ENCODE results near the gene DYRK3. TPM values are rescaled to one million over a fixed set of nuclear protein-coding genes. Genes with fewer than 3 reads are reported as not detected.

DYRK3 gene
- total RNA-seq, 2 experiments from 2014 or later, result 1.6 to 1.7 TPM

DNA sequence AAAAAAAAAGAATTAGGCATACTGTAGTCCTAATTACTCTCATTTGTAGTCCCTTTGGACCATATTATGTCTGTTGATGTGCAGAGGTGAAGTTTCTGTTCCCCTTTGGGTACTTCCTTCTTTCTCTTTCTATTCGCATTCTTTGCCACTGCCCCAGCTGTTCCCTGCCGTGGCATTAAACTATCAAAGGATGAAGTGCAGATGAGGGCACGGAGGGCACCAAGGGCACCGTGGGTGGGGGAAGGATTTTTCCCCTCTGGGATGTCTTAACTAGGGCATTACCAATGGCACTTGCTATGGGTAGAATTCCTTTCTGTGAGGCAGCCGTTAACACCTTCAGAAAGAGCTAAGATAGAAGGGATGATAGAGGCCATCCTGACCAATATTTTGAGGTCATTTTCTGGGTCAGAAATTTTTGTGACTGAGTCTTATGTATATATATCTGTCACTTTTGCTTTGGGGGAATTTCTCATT, 44.4 kb downstream of the DYRK3 start:
- POLR2A ChIA-PET, result no interaction called here
- DNase-seq (peak in 2 of 14 experiments; percentile 44 to 49), ATAC-seq (ENCODE audit: poor library complexity) (no peak)
- Mint-ChIP-seq H3K4me3 (no peak overlapping the region), H3K27me3 (no peaks in the 10 kb centered on the region), H3K9me3 (no peaks in the 10 kb centered on the region), H3K27ac (no peak overlapping the region), H3K36me3 (ENCODE audit: low read depth) (no peaks in the 10 kb centered on the region), H3K4me1 (ENCODE audit: low read depth) (peaks cover 9% of the 10 kb centered on the region)
- H3K9me3 ChIP-seq (ENCODE audit: control insufficient read depth in 1 of 2, insufficient read depth in 1 of 2, low read length in 2 of 2), result no peaks in the 10 kb centered on the region
- H3K4me1 ChIP-seq (ENCODE audit: insufficient read depth, low read length), result peaks cover 16% of the 10 kb centered on the region
- H3K27ac ChIP-seq (ENCODE audit: low read depth in 1 of 2, low read length in 2 of 2), result no peak overlapping the region
- H3K36me3 ChIP-seq (ENCODE audit: insufficient read depth, low read length), result no peaks in the 10 kb centered on the region
- CTCF ChIA-PET, result no interaction called here
- H3K4me3 ChIP-seq (ENCODE audit: low read length), result no peak overlapping the region
- no peaks in the 10 kb centered on the region for H3K27me3 ChIP-seq (ENCODE audit: control insufficient read depth in 1 of 2, insufficient read depth in 2 of 2, low read length in 2 of 2)
- TF ChIP-seq, protein P1, sequence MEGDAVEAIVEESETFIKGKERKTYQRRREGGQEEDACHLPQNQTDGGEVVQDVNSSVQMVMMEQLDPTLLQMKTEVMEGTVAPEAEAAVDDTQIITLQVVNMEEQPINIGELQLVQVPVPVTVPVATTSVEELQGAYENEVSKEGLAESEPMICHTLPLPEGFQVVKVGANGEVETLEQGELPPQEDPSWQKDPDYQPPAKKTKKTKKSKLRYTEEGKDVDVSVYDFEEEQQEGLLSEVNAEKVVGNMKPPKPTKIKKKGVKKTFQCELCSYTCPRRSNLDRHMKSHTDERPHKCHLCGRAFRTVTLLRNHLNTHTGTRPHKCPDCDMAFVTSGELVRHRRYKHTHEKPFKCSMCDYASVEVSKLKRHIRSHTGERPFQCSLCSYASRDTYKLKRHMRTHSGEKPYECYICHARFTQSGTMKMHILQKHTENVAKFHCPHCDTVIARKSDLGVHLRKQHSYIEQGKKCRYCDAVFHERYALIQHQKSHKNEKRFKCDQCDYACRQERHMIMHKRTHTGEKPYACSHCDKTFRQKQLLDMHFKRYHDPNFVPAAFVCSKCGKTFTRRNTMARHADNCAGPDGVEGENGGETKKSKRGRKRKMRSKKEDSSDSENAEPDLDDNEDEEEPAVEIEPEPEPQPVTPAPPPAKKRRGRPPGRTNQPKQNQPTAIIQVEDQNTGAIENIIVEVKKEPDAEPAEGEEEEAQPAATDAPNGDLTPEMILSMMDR (IDR thresholded peaks at IDR 0.05), result no peak
- intact Hi-C loops (cut with DNase I, micrococcal nuclease), result loop anchor here (5.0 kb wide), 2 partner anchors 38 to 172 kb away; partner anchors contain the start of gene RASSF5 (in 1 of the 2)

DNA sequence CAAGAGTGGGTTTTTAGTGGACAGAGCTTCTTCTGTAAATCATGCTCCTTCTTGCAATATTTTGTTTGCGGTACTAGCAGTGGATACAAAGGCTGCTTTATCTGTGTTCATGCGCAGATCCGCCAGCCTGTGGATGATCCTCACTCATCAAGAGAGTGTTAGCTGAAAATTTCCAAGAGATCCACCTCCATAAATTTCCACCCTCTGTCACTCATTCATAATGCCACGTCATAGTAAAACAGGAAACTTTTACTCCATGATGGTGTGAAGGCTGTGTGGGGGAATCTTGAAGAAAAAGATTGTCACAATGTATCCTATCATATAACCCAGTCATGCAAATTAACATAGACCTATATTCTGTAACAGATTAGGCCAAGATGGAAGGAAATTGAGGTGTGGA, 44.9 kb downstream of the DYRK3 start:
- ATAC-seq (ENCODE audit: poor library complexity) (no peak), DNase-seq (no peak)
- intact Hi-C loops (cut with DNase I, micrococcal nuclease), result loop anchor here (5.0 kb wide), 2 partner anchors 37 to 173 kb away; partner anchors contain the start of gene RASSF5 (in 1 of the 2)
- H3K27ac Mint-ChIP-seq, result no peak overlapping the region
- H3K4me3 ChIP-seq (ENCODE audit: low read length), result no peak overlapping the region
- ChIA-PET POLR2A (no interaction called here), CTCF (no interaction called here)
- H3K36me3 Mint-ChIP-seq (ENCODE audit: low read depth), result peaks cover 2% of the 10 kb centered on the region
- TF ChIP-seq, protein P1 (IDR thresholded peaks at IDR 0.05), result no peak
- peaks cover 16% of the 10 kb centered on the region for H3K4me1 ChIP-seq (ENCODE audit: insufficient read depth, low read length)
- H3K9me3 ChIP-seq (ENCODE audit: control insufficient read depth in 1 of 2, insufficient read depth in 1 of 2, low read length in 2 of 2), result no peaks in the 10 kb centered on the region
- H3K27me3 ChIP-seq (ENCODE audit: control insufficient read depth in 1 of 2, insufficient read depth in 2 of 2, low read length in 2 of 2), result no peaks in the 10 kb centered on the region
- no peak overlapping the region for H3K4me3 Mint-ChIP-seq
- H3K9me3 Mint-ChIP-seq, result no peaks in the 10 kb centered on the region
- H3K4me1 Mint-ChIP-seq (ENCODE audit: low read depth), result peaks cover 9% of the 10 kb centered on the region
- H3K27ac ChIP-seq (ENCODE audit: low read depth in 1 of 2, low read length in 2 of 2), result no peak overlapping the region
- H3K27me3 Mint-ChIP-seq, result no peaks in the 10 kb centered on the region
- no peaks in the 10 kb centered on the region for H3K36me3 ChIP-seq (ENCODE audit: insufficient read depth, low read length)

DNA sequence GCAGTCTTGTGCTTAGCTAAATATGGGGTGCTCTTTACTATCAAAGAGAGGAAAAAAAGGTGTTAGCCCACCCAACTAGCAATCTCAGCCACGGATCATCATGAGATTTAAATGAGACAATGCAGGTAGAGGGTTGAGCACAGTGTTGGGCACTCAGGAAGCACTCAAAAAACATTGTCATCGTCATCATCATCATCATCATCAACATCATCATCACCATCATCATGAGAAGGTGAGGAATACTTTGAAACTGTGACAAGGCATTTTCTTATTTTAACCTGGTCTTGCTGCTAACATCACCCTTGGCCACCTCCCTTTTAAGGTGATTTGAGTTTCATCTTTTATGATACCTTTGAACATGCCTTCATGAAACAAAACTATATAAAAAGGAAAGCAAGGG, 46.0 kb downstream of the DYRK3 start:
- TF ChIP-seq, protein P1 (IDR thresholded peaks at IDR 0.05), result no peak
- H3K9me3 Mint-ChIP-seq, result no peaks in the 10 kb centered on the region
- Histone ChIP-seq H3K27me3 (ENCODE audit: control insufficient read depth in 1 of 2, insufficient read depth in 2 of 2, low read length in 2 of 2) (no peaks in the 10 kb centered on the region), H3K36me3 (ENCODE audit: insufficient read depth, low read length) (no peaks in the 10 kb centered on the region), H3K9me3 (ENCODE audit: control insufficient read depth in 1 of 2, insufficient read depth in 1 of 2, low read length in 2 of 2) (no peaks in the 10 kb centered on the region), H3K27ac (ENCODE audit: low read depth in 1 of 2, low read length in 2 of 2) (no peak overlapping the region), H3K4me3 (ENCODE audit: low read length) (no peak overlapping the region), H3K4me1 (ENCODE audit: insufficient read depth, low read length) (peaks cover 18% of the 10 kb centered on the region)
- no peak overlapping the region for H3K4me3 Mint-ChIP-seq
- ATAC-seq (ENCODE audit: poor library complexity) (no peak), DNase-seq (no peak)
- no peak overlapping the region for H3K27ac Mint-ChIP-seq
- H3K4me1 Mint-ChIP-seq (ENCODE audit: low read depth), result peaks cover 12% of the 10 kb centered on the region
- H3K27me3 Mint-ChIP-seq, result no peaks in the 10 kb centered on the region
- intact Hi-C loops (cut with DNase I, micrococcal nuclease), result loop anchor here (5.0 kb wide), 2 partner anchors 36 to 174 kb away; partner anchors contain the start of gene RASSF5 (in 1 of the 2)
- POLR2A ChIA-PET, result no interaction called here
- CTCF ChIA-PET, result no interaction called here
- H3K36me3 Mint-ChIP-seq (ENCODE audit: low read depth), result peaks cover 11% of the 10 kb centered on the region
